HG02884 (cell line): Measurements from ENCODE around the gene MRPL23.

Source experiments
- ATAC-seq: cut with Tn5 transposase; IDR thresholded peaks from one replicate; pipeline ENCODE4 v1.9.1; 2021; ENCODE audit warnings: mild to moderate bottlenecking, moderate library complexity; ENCODE audit not compliant: unreplicated experiment

MRPL23 gene

DNA sequence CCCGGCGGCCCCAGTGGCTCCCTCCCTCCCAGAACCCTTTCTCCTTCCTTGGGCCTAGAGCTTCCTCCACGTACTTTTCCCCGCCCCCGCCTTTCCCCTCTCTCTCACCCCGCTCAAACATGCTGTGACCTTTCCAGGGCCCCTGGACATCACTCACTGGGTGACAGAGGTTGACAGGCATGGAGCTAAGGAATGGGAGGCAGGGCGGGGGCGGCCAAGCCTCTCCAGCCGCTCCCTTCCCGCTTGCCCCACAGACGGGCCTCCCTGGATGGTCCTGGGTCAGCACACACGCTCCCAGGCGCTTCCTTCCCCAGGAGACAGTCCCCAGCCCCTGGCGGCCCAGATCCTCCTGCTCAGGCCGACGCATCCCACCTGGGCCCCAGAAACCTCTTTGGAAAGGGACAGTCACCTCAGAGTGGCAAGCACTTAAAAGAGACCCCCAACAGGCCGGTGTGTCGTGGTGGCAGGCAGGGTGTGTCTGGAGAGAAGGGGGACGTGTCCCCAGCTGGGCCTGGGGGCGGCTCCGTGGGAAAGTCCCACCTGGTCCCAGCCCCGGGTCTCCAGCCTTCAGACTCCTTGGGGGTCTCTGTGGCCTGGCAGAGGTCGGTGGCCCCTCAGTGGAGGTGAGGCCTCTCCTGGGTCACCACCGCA lies 41.7 kb downstream of the MRPL23 start:
- no peak for ATAC-seq

DNA sequence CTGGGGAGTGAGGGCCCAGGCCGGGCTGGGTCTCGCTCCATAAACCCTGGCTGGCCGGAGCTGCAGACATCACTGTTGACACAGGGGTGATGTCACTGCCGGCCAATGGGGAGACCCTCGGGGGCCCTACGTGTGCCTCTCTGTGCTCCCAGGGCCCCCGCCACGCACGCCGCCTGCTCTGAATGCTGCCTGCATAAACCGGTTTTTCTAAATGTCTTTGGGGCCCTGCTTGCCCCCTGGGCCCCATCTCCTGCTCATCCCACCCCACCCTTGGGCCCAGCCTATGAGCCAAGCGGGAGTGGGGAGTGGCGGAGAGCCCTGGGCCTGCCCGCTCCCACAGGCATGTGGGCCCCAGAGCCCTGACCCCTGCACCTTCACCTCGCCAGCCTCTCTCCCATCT lies 42.8 kb downstream of the MRPL23 start:
- ATAC-seq: no peak

DNA sequence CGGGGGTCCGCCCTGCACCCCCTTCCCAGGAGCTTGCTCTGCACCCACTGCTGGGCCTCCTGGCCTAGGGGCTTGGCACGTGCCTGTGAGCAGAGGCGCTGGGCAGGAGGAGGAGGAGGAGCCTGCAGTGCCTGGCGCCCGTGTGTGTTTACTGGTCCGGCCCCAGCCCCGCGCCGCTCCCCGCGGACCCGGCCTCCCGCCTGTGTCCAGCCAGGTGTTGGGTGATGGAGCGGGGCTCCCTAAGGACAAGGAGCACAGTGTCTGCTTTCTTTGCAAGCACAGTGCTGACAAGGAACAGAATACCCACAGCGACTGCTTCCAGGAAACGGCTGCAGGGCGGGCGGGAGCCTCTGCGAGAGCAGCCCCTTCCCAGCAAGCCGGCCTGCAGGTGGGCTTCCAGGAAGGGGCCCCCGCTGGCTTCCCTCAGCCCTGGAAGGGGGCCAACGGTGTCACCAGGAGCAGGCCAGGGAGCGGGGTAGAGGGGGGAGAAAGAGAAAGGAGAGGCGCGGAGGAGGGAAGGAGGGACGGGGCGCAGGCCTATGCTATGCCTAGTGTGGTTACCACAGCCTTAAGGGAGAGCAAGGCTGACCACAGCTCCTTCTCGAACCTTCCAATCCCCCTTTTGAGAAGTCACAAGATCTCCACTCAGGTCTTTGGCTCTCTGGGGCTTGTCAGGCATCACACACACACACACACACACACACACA lies 43.9 kb downstream of the MRPL23 start:
- no peak for ATAC-seq

DNA sequence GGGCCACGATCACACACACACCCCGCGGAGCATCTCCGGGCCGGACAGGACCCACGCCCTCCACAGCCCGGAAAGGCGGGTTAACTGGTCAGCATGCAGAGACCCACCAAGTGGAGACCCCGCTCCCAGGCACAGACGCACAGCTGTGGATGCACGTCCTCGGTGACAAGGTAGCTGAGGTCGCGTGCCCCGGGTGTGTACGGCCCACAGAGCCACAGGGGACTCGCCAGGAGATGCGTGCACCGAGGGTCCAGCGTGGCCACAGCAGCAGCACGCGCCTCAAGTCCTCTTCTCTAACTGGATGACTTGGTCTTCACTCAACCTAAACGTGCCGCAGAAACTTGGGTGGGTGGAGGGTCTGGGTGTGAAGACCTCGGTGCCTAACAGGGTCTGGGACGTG lies 45.0 kb downstream of the MRPL23 start:
- no peak for ATAC-seq

DNA sequence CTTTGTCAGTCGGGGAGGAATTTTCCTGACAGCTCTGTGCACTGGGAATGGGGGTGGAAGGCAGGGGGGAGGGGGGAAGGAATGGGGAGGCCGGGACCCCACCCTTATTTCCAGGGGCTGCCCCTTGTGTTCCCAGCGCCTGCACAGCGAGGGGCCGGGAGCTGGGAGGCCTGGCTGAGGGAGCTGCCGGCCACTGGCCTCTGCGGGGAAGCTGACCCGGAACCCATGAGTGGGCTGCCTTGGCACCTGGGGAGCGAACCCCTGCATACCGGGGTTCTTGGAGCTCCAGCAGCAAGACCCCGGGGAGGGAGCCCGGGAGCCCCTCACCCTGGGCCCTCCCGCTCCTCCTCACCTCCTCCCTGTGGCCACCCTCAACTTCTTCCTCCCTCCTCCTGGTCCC lies 47.0 kb downstream of the MRPL23 start:
- no peak for ATAC-seq

DNA sequence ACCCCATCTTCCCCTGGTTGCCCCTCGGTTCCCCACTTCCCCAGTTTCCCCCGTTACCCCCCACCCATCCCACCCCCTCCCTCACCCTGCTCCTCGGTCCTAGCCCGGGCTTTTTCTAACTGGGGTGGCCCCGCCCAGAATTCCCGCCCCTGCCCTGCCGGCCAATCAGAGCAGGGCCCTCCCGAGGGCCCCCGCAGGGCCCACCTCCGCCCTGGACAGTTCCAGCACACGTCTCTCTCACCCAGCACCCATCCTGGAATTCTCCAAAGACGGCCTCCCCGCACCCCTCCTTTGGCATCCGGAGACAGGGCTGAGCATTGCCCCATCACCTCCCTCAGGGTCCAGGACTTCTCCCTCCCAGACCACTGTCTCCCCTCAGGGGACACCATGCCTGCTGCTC lies 50.6 kb downstream of the MRPL23 start, which contains the start of gene H19:
H19 (minus strand) TSS at position 88 of the 400 bp plus-strand sequence.
- no peak for ATAC-seq

DNA sequence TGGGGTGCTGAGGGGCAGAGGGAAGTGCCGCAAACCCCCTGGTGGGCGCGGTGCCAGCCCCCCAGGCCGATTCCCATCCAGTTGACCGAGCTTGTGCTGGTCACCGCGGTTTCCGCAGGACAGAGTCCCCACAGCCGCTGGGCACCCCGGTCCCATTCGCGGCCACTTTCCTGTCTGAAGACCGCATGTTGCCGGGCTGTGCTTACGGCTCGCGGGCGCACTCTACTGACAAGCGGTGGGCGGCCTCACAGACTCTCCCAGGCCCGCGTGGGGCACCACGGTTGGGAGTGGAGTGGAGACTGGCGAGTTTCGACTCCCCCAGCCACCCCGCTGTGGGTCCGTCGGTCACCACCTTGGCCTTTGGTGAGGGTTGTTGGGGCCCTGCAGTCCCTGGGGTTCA lies 51.2 kb downstream of the MRPL23 start:
- no peak for ATAC-seq

DNA sequence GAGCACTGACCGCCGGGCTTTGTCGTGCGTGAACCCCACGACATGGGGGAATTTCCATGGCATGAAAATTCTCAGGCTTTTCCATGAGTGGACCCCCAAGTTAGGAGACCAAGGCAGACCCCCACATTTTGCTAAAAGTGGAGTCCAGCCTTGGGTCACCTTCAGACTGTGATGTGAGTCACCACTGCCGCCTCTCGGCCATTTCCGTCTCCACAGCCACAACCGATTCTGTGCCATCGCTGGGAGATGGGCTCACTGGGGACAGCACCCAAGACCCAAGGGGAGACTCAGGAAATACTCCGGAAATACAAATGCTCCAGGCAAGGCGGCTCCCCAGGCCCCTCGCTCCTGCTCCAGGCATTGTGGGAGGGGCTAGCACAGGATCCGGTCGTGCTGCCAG lies 51.7 kb downstream of the MRPL23 start:
- no peak for ATAC-seq

DNA sequence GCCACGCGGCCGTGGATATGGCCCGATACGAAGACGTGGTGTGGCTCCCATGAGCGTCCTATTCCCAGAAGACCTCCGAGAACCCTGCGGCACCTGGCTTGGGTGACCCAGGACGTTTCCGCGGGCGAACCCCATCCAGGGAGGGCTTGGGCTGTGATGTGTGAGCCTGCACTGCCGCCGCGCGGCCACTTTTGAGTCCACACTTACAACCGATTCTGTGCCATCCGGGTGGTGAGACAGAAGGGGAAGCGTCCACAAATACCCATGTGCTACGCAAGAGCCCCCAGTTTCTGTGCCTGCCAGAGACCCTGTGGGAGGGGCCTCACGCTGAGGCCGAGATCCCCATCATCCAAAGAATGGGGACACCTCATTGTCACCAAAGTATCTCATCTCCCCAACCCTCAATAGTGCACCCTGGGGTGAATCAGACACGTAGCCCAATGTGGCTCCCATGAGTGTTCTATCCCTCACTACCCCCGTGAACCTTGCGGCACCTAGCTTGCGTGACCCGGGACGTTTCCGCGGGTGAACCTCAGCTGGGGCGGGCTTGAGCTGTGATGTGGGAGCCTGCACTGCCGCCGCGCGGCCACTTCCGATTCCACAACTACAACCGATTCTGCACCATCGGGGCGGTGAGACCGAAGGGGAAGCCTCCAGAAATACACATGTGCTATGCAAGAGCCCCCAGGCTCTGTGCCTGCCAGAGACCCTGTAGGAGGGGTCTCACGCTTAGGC lies 55.1 kb downstream of the MRPL23 start:
- no peak for ATAC-seq

DNA sequence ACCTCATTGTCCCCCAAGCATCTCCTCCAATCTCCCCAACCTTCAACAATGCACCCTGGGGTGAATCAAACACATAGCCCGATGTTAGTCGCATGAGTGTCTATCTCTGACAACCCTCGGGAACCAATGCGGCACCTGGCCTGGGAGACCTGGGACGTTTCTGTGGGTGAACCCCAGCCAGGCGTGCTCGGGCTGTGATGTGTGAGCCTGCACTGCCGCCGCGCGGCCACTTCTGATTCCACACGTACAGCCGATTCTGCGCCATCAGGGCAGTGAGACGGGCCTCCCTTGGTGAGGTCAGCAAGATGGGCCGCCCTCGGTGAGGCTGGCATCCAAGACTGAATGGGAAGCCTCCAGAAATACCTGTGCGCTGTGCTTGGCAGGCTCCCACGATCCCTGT lies 55.7 kb downstream of the MRPL23 start:
- no peak for ATAC-seq

DNA sequence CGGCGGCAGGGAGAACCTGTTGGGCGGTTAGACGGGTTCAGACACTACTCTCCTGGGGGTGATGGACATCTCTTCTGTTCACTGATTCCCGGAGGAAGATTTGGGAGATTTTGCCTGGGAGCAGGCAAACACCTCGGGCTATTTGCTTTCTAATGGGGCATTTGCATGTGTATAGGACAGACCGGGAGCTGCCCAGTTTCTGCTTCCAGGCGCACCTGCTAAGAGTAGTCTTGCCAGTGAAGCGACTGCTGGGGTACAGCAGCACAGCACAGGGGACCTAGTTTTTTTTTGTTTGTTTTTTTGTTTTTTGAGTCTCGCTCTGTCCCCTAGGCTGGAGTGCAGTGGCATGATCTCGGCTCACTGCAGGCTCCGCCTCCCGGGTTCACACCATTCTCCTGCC lies 57.3 kb downstream of the MRPL23 start:
- ATAC-seq: no peak
